Gastrocnemius medialis (tissue), 4 donors: ENCODE data around the gene C2orf74.

Experiments used
- CTCF ChIP-seq, 5 experiments: fragments of 450-650 bp in 3 of 5; fragments of 200-600 bp in 2 of 5; sonication (generic) in 2 of 5; IDR thresholded peaks in 4 of 5; conservative IDR thresholded peaks in 1 of 5; 1 replicate in 4 of 5; 2 replicates in 1 of 5; pipeline ENCODE4 v1.5.1; 2016 to 2019; ENCODE audit warnings: antibody characterized with exemption in 5 of 5, mild to moderate bottlenecking in 3 of 5, moderate library complexity in 3 of 5
- POLR2A ChIP-seq, 2 donors: fragments of 450-650 bp; IDR thresholded peaks; one replicate each; pipeline ENCODE4 v1.6.1; 2017; ENCODE audit warnings: antibody characterized with exemption in 2 of 2, mild to moderate bottlenecking in 2 of 2, moderate library complexity in 2 of 2

GRCh38 chr2:61193670-61194561 is 31.9 kb downstream of the C2orf74 start:
- TF ChIP-seq CTCF (IDR thresholded peaks at IDR 0.05 in 4 of 5, conservative IDR thresholded peaks at IDR 0.05 in 1 of 5) (no peak), POLR2A (IDR thresholded peaks at IDR 0.05) (no peak)
